HG03066 (cell line): Measurements from ENCODE around the gene SPAG16.
"Not testable (repeated sequence)": the region's sequence is repeated elsewhere in the genome, so short reads cannot be mapped to it uniquely, and the experiment has no call there.

Experiments
- ATAC-seq: cut with Tn5 transposase; IDR thresholded peaks from one replicate; pipeline ENCODE4 v1.9.1; 2021; ENCODE audit warnings: low read depth; ENCODE audit not compliant: unreplicated experiment

SPAG16 gene

DNA sequence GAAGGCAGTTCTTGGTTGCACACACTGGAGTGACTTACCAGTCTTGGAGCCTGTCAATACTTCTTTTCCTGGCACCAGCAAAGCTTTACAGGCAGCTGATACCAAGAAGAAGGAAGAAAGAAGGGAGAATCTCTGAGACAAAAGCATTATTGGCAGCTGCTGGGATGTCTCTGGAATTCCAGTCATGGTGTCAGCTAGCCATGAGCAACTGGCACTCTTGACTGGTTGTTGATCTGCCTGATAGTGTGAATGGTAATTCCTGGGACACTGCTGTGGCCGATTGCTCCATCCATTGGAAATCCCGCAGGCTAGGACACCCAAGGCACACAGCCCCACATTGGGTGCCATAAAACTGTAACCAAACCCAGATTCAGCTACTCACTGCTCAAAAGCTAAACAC, 17.8 kb upstream of the SPAG16 start:
- ATAC-seq = no peak

DNA sequence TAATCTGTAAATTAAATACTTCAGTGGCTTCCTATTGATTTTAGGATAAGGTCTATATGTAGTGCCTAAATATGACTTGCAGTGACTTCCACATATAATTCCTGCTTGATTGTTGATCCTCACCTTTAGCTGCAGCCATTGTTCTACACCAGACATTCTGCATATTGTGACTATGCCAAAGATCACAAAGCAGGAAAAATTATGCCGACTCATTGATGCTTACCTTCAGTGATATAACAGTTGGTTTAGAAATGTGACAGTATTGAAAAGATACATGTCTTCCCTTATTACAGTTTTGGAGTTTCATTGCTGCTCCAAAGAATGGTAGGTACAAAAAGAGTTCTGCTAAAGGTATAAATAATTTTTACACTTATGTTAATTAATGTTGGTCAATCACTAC, 12.3 kb upstream of the SPAG16 start:
- ATAC-seq = no peak

DNA sequence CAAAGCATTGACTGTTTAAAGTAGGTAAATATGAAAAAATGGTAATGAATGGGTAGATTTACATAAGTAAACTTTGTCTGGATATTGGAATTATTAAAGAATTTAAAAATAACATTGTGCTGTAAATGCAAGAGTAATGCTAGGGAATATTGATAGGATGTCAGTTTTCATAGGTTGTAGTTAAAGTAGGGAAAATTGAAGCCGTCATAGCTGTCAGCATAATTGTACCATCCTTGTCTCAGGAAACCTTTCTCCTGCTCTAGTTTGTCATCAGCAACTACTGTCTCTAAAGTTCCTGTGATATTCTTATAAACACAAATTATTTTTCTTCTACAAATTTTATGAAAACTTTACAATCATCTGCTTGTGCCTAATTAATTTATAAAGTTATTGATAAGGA, 10.1 kb upstream of the SPAG16 start:
- no peak for ATAC-seq

DNA sequence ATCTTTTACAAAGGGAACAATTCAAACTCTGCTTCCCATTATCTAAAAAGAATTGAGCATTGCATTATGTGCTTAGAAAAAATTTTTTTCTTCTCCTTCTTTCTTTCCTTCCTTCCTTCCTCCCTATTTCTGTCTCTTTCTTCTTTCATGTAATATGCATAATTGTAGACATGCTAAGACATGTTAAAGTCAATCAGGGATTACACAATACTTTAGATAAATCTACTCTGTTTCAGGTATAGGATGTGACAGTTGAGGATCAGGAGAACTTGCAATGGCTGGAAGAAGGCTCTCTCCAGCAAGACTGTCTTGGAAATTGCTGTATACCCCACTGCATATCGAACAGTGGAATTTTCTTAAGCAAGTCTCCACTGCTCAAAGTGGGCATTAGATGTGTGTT, 9.0 kb upstream of the SPAG16 start:
- no peak for ATAC-seq

DNA sequence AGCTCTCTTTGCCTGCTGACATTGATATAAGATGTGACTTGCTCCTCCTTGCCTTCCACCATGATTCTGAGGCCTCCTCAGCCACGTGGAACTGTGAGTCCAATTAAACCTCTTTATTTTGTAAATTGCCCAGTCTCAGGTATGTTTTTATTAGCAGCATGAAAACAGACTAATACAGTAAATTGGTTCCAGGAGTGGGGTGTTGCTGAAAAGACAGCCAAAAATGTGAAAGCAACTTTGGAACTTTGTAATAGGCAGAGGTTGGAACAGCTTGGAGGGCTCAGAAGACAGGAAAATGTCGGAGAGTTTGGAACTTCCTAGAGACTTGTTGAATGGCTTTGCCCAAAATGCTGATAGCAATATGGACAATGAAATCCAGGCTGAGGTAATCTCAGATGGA, 7.1 kb upstream of the SPAG16 start:
- not testable (repeated sequence) for ATAC-seq

DNA sequence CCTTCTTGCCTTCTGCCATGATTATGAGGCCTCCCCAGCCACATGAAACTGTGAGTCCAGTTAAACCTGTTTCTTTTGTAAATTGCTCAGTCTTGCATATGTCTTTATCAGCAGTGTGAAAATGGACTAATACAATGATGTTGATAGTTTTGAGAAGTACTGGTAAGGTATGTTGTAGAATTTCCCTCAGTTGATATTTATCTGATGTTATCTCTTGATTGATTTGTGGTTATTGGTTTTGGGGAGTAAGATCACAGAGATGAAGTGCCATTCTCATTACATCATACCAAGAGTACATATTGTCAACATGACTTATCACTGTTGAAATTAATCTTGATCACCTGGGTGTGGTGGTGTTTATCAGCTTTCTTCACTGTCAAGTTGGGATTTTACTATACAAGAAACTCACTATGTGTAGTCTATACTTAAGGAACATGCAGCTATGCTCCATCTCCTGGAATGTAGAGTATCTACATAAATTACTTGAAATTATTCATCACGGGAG, 5.1 kb upstream of the SPAG16 start:
- ATAC-seq = no peak

DNA sequence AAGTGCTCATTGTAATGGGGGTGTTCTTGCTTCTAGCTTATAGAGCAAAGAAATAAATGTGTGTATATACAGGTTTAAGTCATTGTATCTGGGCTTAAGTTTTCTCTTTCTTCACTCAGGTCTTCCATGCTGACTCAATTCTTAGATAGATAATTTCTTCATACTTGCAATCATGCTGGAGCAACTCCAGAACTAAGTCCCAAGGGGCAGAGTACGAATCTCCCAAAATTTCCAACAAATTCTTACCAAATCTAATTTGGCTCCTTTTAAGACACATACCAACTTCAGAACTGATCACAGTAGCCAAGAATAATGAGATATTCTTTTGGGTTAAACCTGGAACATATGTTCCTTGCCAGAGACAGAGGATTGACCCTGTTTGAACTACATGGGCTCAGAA, 4.3 kb upstream of the SPAG16 start:
- ATAC-seq = no peak

DNA sequence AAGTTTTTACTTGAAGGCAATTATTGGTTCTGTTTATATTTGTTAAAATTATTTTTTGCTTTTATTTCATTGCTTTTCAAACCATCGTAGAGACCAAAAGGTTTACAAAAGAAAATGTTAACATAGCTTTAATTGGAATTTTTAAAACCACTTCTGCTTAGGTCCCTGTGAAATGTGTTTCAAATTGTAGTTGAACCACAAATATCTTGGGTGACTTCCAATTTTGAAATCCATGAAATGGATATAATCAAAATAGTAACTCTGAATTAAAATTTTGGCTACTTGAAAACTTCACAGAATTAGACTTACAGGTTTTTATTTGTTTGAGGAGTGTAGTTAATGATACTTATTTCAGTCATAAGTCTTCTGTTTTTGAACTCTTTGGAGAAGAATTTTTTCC, 3.1 kb upstream of the SPAG16 start:
- ATAC-seq = no peak

DNA sequence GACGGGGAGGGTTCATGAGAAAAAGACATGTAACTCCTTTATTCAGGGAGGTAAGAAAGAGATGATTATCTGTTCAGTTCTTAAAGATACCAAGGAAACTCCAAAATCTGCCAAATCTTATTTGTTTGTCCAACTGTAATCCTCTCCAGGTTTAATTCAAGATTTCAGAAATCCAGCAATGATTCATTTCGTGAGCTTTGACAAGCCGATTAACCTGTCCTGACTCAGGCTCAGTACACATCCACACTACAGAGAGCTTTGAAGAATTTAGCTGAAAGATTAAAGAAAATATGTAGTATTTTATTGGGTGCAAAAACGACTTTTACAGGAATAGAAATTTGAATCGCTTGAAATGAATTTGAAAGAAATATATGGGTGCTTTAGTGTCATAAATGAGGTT, 1.1 kb downstream of the SPAG16 start:
- ATAC-seq = no peak

DNA sequence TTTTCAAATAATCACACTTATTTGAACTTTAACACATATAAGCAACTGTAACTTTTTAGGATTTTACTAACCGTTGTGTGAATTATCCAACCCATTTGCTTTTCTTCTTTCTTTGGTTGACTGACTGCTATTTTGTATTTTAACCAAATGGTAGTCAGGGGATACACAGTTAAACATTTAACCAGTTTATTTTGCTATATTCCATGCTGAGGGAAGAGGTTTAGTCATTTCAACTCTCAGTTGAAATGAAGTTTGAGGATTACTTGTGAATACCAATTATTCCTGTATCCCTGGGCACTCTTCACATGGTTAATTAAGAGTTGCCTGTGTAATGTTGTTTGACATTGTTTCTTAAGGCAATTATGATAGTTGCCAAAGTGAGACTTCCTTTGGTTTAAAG, 1.9 kb downstream of the SPAG16 start:
- no peak for ATAC-seq

DNA sequence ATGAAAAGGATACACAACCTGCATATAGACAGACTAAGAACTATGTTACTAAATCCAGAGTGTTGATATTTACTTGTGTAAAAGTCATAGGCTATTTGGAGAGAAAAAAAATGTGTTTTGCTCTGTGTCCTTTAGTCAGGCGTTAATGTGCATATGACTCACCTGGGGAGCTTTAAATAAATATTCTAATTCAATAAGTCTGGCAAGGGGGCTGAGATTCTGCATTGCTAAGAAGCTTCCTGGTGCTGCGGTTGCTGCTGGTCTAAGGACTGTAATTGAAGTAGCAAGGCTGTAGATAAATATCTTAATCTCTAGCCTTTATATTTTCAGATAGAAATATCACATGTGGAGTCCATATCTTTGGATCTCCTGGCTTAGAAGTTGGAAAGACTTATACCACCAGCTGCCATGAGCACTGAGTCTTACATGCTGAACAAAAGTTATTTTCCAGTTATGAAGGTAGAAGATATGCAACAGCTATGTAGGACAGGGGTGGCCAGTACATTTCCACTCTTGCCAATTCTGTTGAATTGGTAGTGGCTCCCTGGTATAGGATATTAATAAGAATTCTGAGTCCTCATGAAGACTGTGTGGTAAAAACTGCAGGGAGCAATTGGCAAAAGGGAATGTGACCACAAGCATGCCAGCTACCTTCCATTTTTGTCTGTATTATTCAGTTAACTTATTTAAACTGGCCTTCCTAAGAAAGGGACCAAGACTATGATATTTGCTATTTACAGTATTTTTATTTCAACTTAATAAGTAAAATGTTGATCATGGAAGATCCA, 4.8 kb downstream of the SPAG16 start:
- no peak for ATAC-seq

DNA sequence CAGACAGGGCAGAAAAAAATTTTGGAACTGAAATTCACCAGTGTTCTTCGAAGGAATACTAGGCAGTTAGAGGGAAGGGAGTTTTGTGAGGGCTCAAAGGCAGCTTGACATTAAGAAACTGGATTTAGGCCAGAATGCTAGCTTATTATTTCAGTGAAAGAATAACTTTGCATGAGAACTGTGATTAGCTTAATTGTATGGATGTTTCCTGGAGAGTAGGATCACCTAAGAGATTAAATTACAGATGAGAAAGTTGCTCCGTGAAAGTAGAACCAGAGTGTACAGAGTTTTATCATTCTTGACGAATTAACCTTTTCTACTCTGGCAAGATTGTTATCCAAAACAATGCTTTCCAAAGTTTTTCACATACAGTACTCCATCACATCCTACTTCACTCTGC, 6.2 kb downstream of the SPAG16 start:
- no peak for ATAC-seq

DNA sequence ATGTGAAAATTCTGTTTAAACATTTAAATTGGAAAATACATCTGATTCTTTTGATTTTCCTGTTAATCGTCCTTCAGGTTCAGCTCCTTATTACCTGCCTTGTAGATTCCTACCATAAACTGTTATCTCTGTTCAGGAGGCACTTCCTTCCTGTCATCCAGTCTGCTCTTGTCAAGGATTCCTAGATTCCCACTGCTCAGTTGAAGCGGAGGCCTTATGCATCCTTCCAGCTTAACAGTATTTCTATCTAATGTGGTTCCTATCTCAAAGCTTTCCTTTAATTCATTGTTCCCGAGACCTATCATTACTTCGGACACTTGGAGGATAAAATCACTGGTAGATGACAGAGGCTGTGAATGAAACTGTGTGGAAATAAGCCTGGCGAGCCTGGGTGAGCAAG, 12.0 kb downstream of the SPAG16 start:
- no peak for ATAC-seq

DNA sequence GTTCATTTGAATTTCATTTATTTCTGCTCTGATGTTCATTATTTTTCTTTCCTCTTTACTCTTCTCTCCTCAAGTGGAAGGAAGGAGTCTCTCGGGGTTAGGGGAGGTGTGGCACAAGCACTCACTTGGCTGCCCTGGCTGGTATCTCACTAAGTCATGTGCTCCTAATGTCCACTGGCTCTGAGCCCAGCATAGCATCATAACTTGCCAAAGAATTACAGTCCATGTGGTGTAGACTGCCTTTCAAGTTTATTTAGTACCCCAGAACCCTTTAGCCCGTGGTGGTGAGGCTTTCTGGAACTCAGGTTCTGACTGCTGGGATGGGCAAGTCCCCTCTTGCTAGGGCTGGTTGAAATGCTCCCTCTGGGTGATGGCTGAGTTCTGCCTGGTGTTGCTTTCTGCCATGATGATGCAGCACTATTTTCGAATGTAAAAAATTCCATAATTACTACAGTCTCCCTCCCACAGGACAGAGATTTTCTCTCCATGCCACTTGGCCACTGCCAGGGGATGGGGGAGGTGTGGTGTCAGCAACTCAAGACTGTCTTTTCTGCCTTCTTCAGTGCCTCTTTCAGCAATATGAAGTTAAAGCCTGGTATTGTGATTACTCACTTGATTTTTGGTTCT, 22.2 kb downstream of the SPAG16 start:
- ATAC-seq = no peak

DNA sequence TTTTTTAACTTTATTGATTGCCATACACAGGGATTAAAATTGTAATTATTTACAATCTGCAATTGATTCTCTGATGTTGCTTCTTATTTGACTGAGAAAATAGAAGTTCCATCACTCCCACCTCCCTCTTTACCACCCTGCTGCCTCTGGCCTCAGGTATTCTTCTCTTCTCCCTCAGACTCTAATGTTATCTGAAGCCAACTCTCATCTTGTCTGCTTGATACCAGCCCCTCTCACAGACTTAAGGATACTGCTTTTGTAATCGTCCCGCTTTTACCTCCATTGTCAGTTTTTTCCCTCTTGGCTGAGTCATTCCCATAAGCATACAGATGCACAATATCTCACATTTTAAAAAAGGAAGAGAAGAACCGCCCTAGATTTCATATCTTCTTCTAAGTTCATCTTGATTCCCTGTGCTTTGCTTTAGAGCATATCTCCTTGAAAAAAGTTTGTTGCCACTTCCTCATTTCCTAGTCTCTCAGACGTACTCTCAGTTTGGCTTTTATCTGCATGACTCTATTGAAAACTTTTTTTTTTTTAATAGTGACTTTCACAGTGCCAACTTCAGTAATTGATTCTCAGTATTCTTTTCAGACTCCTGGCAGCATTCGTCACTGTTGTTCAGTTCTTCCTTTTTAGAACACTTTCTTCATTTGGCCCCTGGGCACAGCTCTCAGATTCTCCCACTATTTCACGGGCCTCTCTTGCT, 31.1 kb downstream of the SPAG16 start:
- no peak for ATAC-seq

DNA sequence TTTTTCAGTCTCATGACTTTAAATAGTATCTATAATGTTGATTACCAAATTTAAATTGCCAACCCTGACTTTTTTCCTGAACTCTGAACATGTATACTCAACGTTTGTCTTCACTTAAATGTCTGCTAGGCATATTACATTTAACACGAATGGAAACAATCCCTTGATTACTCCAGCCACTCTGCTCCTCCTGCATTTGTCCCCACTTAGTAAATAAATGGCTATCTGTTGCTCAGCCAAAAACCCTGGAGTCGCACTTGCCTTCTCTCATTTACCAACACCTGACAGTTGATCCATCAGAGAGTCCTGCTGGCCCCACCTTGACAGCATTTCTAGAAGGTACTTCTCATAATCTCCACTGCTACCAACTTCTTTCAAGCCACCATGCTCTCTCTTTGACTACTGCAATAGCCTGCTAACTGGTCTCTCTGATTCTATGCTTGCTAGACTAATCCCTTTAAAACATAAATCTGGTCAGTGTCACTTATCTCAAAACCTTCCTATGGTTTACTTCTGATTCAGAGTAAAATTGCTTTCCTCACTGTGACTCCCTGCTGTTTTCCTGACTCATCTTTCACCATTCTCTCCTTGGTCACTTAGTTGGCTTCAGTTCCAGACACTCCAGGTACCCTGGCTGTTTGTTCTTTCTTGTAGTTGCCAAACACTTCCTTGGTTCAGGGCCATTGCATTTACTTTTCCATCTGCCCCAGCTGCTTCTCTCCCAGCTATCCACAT, 31.9 kb downstream of the SPAG16 start:
- no peak for ATAC-seq

DNA sequence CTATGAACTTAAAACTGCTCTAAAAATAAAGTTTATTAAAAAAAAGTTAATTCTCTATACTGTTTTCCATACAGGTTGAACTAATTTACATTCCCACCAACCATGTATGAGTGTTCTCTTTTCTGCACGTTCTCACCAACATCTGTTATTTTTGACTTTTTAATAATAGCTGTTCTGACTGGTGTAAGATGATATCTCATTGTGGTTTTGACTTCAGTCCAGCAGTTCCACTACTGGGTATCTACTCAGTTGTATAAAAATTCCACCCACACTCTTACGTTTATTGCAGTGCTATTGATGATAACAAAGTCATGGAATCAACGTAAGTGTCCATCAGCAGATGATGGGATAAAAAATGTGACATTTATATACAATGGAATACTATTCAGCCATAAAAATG, 33.7 kb downstream of the SPAG16 start:
- ATAC-seq = no peak

DNA sequence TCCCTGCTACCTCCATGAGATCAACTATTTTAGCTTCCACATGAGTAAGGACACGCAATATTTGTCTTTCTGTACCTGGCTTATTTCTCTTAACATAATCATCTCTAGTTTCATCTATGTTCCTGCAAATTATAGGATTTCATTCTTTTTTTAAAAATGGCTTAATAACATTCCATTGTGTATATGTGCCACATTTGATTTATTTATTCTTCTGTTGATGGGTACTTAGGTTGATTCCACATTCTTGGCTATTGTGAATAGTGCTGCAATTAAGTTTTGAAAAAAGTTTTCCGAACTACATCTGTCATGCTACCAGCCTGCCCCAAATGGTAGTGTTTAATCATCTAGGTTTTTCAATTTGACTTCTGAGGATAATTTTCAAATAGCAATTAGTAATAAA, 36.3 kb downstream of the SPAG16 start:
- ATAC-seq = no peak

DNA sequence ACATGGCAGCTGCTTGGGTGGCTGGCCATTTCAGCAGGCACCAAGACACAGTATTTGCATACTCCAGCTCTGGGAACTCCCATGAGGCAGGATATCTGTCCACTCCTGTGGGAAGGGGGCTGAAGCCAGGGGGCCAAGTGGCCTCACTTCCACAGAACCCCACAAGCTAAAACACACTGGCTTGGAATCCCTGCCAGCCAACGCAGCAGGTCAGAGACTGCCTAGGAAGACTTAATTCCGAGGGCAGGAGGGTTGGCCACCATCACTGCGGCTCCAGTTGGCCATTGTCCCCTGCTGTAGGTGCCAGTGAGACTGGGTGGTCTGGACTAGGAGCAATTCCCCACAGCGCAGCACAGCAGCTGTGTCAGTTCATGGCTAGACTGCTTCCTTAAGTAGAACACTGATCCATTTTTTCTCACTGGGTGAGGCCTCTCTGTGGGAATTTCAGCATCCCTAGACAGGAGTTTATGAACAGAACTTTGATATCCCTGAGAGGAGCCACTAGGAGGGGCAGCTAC, 52.0 kb downstream of the SPAG16 start:
- ATAC-seq = no peak

DNA sequence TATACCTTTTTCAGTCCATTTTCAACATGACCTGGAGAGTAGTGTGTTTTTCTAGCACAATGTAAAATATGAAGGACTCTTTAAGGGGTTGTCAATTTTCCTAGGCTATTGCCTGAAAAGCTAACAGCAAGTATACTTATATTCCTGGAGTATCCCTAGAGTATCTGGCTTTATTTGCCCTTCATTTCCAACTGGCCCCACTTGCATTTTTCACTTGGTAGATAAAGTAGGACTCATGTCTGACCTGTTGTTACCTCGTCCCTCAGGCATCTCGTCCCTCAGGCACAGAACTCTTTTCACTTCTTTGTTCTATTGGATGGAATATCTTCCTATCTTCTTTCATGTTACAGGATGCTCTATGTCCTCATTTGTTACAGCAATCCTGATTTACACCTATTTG, 69.2 kb downstream of the SPAG16 start:
- no peak for ATAC-seq

DNA sequence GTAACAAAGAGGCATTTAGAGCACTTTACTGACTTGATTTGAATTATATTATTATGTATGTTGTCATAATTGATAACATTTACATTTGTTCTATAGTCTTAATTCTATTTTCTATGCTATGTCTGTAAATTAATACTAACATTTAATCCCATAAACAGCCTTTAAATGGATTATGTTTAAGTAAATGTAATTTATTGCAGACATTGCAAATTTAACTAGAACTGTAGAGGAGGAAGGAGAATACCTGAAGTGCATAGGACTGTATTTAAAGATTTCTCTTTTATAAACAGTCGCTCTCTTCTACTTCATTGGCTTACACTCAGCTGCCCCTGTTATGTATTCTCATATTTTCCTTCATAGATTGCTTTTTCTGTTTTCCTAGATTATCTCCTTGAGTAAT, 92.4 kb downstream of the SPAG16 start:
- ATAC-seq = no peak
